ENCODE measurements around the gene IRS1.

The IRS1 gene

GRCh38 chr2:226788881-226789490 lies 10.6 kb downstream of the IRS1 start:
- DNase-seq, result no peak

- DNase-seq, result no peak
Measured at GRCh38 chr2:226788064-226788463, 11.6 kb downstream of the IRS1 start.

- DNase-seq, result no peak
Measured at GRCh38 chr2:226783885-226784284, 15.7 kb downstream of the IRS1 start.

- DNase-seq, result no peak
Measured at GRCh38 chr2:226782092-226782713, 17.4 kb downstream of the IRS1 start.

GRCh38 chr2:226780431-226780830 lies 19.2 kb downstream of the IRS1 start:
- no peak for DNase-seq

- DNase-seq, result no peak
Measured at GRCh38 chr2:226777611-226778010, 22.0 kb downstream of the IRS1 start.

- DNase-seq, result no peak
Measured at GRCh38 chr2:226776104-226776503, 23.5 kb downstream of the IRS1 start.

- no peak for DNase-seq
Measured at GRCh38 chr2:226775032-226775509, 24.5 kb downstream of the IRS1 start.

- no peak for DNase-seq
Measured at GRCh38 chr2:226773291-226773690, 26.3 kb downstream of the IRS1 start.

- peak; percentile 1 to 10 for DNase-seq
Measured at GRCh38 chr2:226772389-226773179, 27.0 kb downstream of the IRS1 start.

GRCh38 chr2:226771067-226771466 lies 28.6 kb downstream of the IRS1 start:
- DNase-seq, result no peak

- DNase-seq, result no peak
Measured at GRCh38 chr2:226767056-226767813, 32.4 kb downstream of the IRS1 start.

GRCh38 chr2:226766352-226767055 lies 33.1 kb downstream of the IRS1 start:
- DNase-seq, result no peak

GRCh38 chr2:226763320-226763719 lies 36.3 kb downstream of the IRS1 start:
- no peak for DNase-seq

- DNase-seq, result no peak
Measured at GRCh38 chr2:226761195-226761583, 38.4 kb downstream of the IRS1 start.

- no peak for DNase-seq
Measured at GRCh38 chr2:226760412-226761194, 39.0 kb downstream of the IRS1 start.

GRCh38 chr2:226759768-226760167 lies 39.9 kb downstream of the IRS1 start:
- no peak for DNase-seq

- no peak for DNase-seq
Measured at GRCh38 chr2:226758921-226759640, 40.5 kb downstream of the IRS1 start.

GRCh38 chr2:226756131-226756530 lies 43.5 kb downstream of the IRS1 start:
- no peak for DNase-seq

GRCh38 chr2:226755631-226756030 lies 44.0 kb downstream of the IRS1 start:
- DNase-seq, result no peak
